Stimulated activated CD4-positive, alpha-beta T cell treated with anti-CD3 and anti-CD28 coated beads, Interleukin-15, amount 100 ng/mL, for 48 hours (primary cell): ENCODE data around the gene ATP8B3.
A peak's percentile ranks its signal among the peaks of the same experiment; 100 is the strongest.

Experiments
- DNase-seq, 2 donors: peaks; one replicate each; pipeline ENCODE4 v3.0.0-alpha.2; 2020; ENCODE audit warnings: low read depth in 2 of 2

ATP8B3 gene

DNA sequence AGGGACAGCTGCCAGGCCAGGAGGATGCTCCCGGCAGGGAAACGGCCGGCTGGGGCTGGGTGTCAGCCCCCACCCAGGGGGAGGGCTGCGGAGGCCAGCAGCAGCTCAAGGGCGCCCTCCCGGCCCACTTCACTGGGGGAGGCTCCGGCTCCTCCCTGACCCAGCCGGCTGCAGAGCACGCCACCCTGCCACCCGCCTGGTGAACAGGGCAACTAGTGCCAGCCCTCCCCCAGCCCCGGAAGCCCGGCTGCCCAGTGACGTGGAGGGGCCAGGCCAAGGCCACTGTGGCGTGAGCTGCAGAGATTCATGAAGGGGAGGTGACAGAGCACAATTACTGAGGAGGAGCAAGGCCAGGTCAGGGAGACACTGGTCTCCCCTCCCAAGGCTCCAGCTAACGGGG is 21.5 kb upstream of the ATP8B3 start:
- no peak for DNase-seq

GRCh38 chr19:1832046-1832663 is 20.1 kb upstream of the ATP8B3 start:
- no peak for DNase-seq

DNA sequence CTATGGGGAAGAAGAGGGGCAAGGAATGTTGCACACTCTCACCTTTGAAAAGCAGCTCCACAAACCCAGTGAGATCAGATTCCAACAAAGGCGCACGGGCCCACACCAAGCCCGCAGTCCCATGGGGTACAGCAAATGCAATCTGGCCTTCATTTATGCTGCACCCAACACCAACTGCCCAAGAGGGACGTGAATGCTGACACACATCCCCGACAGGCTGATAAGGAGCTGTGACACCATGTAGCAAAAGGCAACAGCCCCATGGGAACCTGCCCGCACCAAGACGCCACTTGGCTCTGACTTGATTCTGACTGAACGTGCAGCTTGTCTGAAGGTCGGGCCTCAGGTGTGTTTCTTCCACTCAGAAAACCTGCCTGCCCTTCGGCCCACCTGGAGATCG is 18.9 kb upstream of the ATP8B3 start:
- DNase-seq, result no peak

- DNase-seq, result no peak
Measured at GRCh38 chr19:1830568-1830967, 18.5 kb upstream of the ATP8B3 start.

GRCh38 chr19:1829958-1830357 is 17.9 kb upstream of the ATP8B3 start:
- DNase-seq, result no peak

- DNase-seq, result no peak
Measured at GRCh38 chr19:1828279-1829238, 16.5 kb upstream of the ATP8B3 start.

DNA sequence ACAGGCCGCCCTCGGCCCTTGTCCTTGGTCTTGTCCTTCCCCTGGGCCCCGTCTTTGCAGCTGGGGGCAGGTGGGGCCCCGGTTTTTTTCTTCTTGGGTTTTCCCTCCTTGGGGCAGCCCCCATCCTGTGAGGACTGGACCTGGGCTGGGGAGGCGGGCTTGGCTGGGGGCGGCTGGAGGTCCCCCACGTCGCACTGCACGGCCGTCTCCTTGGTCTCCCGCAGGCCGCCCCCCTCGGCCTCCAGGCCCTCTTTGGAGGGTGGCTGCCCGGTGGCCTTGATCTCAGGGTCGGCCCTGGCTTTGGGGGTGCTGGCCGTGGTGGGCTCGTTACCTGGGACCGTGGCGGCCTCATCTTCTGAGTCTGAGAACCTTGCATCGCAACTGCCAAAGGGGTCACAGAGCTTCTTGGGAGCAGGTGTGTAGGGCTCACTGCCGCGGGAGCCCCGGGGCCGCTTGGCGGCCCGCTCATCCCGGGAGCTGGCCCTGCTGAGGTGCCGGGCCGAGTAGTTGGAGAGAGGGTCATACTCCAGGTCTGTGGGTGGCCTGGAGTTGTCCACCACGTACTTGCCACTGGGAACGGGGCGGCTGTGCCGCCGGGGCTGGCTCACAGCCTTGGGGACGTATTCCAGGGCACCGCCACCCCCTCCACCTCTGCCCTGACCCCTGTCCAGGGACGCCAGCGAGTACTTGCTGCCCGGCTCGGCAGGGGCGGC is 15.6 kb upstream of the ATP8B3 start:
- DNase-seq, result no peak

GRCh38 chr19:1826557-1827521 is 14.8 kb upstream of the ATP8B3 start:
- DNase-seq, result no peak

DNA sequence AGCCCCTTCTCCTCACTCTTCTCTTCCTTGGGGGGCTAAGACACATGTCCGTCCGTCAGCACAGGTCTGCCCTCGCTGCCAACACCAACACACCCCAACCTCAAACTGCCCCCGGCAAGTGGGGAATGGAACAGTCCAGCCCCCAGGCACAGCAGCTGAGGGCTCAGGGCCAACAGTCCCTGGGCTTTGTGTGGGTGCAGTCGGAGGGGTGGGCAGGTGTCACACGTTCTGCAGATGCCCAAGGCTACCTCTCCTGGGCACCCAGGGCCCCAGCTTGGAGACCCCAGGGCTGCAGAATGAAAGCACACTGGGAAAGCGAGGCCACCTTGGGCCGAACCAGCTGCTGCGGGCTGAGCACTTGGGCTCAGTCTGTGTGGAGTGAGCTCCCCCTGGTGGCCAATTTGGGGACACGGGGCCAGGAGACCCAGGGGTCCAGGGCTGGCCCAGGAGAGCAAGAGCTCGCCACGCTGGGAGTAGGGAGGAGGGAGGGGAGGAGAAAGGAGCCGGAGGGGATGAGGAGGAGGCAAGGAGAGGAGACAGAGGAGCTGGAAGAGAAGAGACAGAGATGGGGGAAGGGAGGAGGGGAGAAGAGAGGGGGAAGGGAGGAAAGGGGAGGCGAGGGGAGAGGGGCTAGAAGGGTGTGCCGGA is 14.0 kb upstream of the ATP8B3 start:
- DNase-seq, result peak; percentile 50 to 67

DNA sequence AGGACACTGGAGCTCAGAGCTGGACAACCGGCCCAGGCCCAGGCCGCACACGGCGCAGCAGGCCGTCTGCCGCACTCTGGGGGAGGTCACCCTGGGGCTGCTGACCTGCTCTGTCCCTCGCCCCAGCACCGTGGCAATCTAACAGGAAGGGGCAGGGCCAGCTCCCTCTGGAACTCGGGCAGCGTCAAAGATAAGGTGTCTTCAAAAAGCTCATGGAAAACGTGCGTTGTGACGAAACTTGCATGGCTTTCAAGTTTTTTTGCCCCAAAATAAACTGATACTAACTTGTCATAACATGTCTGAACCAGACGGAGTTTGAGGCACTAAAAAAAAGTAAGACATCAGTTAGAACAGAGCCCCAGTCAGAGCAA is 12.2 kb upstream of the ATP8B3 start:
- DNase-seq, result no peak

- no peak for DNase-seq
Measured at GRCh38 chr19:1823539-1824251, 11.6 kb upstream of the ATP8B3 start.

DNA sequence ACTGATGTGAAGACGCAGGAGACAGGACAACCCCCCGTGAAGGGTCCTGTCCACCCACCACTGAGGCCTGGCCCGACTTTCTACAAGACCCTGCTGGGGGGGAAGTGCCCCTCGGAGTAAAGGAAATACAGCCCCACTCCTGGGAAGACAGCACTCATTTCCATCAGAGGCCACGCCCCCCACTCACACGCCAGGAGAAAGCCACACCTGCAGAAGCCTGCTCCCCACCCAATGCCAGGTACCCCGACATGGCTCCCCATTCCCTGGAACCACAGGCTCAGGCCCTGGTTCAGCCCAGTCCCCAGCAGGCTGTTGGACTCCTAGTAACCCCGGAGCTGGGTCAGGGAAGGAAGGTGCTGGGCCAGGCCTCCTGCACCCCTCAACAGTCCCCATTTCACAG is 10.9 kb upstream of the ATP8B3 start:
- DNase-seq, result no peak

DNA sequence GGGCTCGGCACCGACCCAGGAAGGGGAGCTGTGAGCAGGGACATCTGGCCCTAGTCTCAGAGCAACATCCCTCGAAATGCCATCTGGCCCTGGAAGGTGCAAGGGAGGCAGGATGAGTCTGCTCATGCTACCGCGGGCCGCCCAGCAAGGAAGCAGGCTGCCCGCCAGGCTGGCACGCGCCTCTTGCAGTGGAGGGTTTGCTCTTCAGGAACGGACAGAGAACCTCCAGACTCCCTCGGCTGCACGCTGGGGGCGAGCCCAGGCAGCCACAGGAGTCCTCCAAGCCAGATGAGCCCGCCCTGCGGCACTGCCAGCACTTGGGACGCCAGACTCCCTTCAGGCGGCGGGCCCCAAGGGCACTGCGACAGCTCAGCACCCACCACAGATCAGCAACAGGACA is 10.1 kb upstream of the ATP8B3 start:
- no peak for DNase-seq

DNA sequence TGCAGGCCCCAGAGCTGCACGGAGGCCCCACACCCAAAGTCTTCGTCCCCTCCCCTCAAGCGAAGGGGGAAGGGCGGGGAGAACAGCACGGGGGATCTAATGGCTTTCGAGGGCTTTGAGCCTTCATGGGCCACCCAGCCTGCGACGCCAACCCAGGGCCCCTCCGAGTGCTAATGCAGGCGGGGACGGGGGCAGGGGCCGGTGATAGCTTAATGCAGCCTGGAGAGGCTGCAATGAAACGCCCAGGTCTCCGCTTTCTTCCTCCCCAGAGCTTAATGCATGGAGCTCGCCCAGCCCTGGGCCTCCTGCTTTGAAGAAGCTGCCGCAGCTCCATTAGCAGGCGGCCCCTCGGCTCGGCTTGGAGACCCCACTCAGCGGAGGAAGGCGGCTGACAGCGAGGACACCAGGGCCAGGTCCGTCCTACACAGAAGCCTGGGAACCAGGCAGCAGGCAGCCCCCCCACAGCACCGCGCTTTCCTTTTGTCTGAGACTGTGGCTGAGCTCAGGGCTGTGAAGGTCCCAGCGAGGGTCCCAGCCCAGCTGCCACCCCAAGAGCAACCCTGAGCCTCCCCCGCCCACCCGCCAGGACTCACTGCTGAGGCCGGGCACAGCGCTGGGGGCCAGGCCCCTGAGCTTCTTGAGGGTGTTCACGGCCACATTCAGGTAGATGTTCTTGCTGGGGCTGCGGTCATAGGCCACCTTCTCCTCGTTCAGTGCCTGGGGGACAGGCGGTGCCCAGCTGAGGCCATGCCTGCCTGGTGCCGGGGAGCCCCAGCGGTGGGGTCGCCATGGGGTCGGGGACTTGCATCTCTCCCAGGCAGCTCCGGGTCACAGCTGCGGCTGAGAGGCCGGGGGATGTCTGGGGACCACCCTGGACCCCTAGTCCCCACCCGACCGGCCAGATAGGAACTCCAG is 7.5 kb upstream of the ATP8B3 start:
- DNase-seq, result no peak

GRCh38 chr19:1818549-1819195 is 6.6 kb upstream of the ATP8B3 start:
- no peak for DNase-seq

GRCh38 chr19:1817553-1818179 is 5.6 kb upstream of the ATP8B3 start:
- DNase-seq, result no peak

GRCh38 chr19:1816530-1817298 is 4.6 kb upstream of the ATP8B3 start:
- DNase-seq, result no peak
